Measurements from ENCODE around the gene OMA1.

Gene OMA1

GRCh38 chr1:58454385-58454784 is 92.1 kb downstream of the OMA1 start:
- Histone ChIP-seq H3K9me3 (ENCODE audit: low read length) (no peaks in the 10 kb centered on the region), H3K27me3 (ENCODE audit: control insufficient read depth in 1 of 2, insufficient read depth in 2 of 2, low read length in 2 of 2) (no peaks in the 10 kb centered on the region), H3K36me3 (ENCODE audit: insufficient read depth, low read length) (no peaks in the 10 kb centered on the region), H3K9ac (ENCODE audit: low read length) (no peak overlapping the region), H3K4me3 (ENCODE audit: low read depth in 1 of 2, low read length in 2 of 2) (no peak overlapping the region), H3K4me1 (ENCODE audit: insufficient read depth, low read length) (no peaks in the 10 kb centered on the region), H3K27ac (ENCODE audit: low read depth, low read length) (no peak overlapping the region)

GRCh38 chr1:58451560-58452191 is 94.8 kb downstream of the OMA1 start:
- H3K27me3 ChIP-seq (ENCODE audit: control insufficient read depth in 1 of 2, insufficient read depth in 2 of 2, low read length in 2 of 2): no peaks in the 10 kb centered on the region
- no peak overlapping the region for H3K9ac ChIP-seq (ENCODE audit: low read length)
- H3K27ac ChIP-seq (ENCODE audit: low read depth, low read length): no peak overlapping the region
- H3K9me3 ChIP-seq (ENCODE audit: low read length): no peaks in the 10 kb centered on the region
- H3K4me3 ChIP-seq (ENCODE audit: low read depth in 1 of 2, low read length in 2 of 2): no peak overlapping the region
- H3K36me3 ChIP-seq (ENCODE audit: insufficient read depth, low read length): no peaks in the 10 kb centered on the region
- H3K4me1 ChIP-seq (ENCODE audit: insufficient read depth, low read length): no peaks in the 10 kb centered on the region

- no peak overlapping the region for H3K4me3 ChIP-seq (ENCODE audit: low read depth in 1 of 2, low read length in 2 of 2)
- H3K36me3 ChIP-seq (ENCODE audit: insufficient read depth, low read length): no peaks in the 10 kb centered on the region
- H3K9ac ChIP-seq (ENCODE audit: low read length): no peak overlapping the region
- no peaks in the 10 kb centered on the region for H3K9me3 ChIP-seq (ENCODE audit: low read length)
- H3K4me1 ChIP-seq (ENCODE audit: insufficient read depth, low read length): no peaks in the 10 kb centered on the region
- H3K27ac ChIP-seq (ENCODE audit: low read depth, low read length): no peak overlapping the region
- no peaks in the 10 kb centered on the region for H3K27me3 ChIP-seq (ENCODE audit: control insufficient read depth in 1 of 2, insufficient read depth in 2 of 2, low read length in 2 of 2)
These were observed 98.6 kb downstream of the OMA1 start for GRCh38 chr1:58447886-58448285.

- Histone ChIP-seq H3K9me3 (ENCODE audit: low read length) (no peaks in the 10 kb centered on the region), H3K36me3 (ENCODE audit: insufficient read depth, low read length) (no peaks in the 10 kb centered on the region), H3K27me3 (ENCODE audit: control insufficient read depth in 1 of 2, insufficient read depth in 2 of 2, low read length in 2 of 2) (no peaks in the 10 kb centered on the region), H3K27ac (ENCODE audit: low read depth, low read length) (no peak overlapping the region), H3K9ac (ENCODE audit: low read length) (no peak overlapping the region), H3K4me3 (ENCODE audit: low read depth in 1 of 2, low read length in 2 of 2) (no peak overlapping the region), H3K4me1 (ENCODE audit: insufficient read depth, low read length) (no peaks in the 10 kb centered on the region)
These were observed 99.5 kb downstream of the OMA1 start for GRCh38 chr1:58447042-58447441.

GRCh38 chr1:58446368-58446767 is 100.2 kb downstream of the OMA1 start:
- H3K27me3 ChIP-seq (ENCODE audit: control insufficient read depth in 1 of 2, insufficient read depth in 2 of 2, low read length in 2 of 2): no peaks in the 10 kb centered on the region
- no peaks in the 10 kb centered on the region for H3K36me3 ChIP-seq (ENCODE audit: insufficient read depth, low read length)
- no peak overlapping the region for H3K27ac ChIP-seq (ENCODE audit: low read depth, low read length)
- H3K9me3 ChIP-seq (ENCODE audit: low read length): no peaks in the 10 kb centered on the region
- no peak overlapping the region for H3K4me3 ChIP-seq (ENCODE audit: low read depth in 1 of 2, low read length in 2 of 2)
- H3K4me1 ChIP-seq (ENCODE audit: insufficient read depth, low read length): no peaks in the 10 kb centered on the region
- H3K9ac ChIP-seq (ENCODE audit: low read length): no peak overlapping the region

- no peaks in the 10 kb centered on the region for H3K36me3 ChIP-seq (ENCODE audit: insufficient read depth, low read length)
- no peak overlapping the region for H3K4me3 ChIP-seq (ENCODE audit: low read depth in 1 of 2, low read length in 2 of 2)
- H3K4me1 ChIP-seq (ENCODE audit: insufficient read depth, low read length): no peaks in the 10 kb centered on the region
- no peaks in the 10 kb centered on the region for H3K27me3 ChIP-seq (ENCODE audit: control insufficient read depth in 1 of 2, insufficient read depth in 2 of 2, low read length in 2 of 2)
- H3K9me3 ChIP-seq (ENCODE audit: low read length): no peaks in the 10 kb centered on the region
- no peak overlapping the region for H3K9ac ChIP-seq (ENCODE audit: low read length)
- H3K27ac ChIP-seq (ENCODE audit: low read depth, low read length): no peak overlapping the region
These were observed 102.3 kb downstream of the OMA1 start for GRCh38 chr1:58443986-58444868.

GRCh38 chr1:58442114-58442513 is 104.4 kb downstream of the OMA1 start:
- no peak overlapping the region for H3K27ac ChIP-seq (ENCODE audit: low read depth, low read length)
- H3K27me3 ChIP-seq (ENCODE audit: control insufficient read depth in 1 of 2, insufficient read depth in 2 of 2, low read length in 2 of 2): no peaks in the 10 kb centered on the region
- H3K9me3 ChIP-seq (ENCODE audit: low read length): no peaks in the 10 kb centered on the region
- no peak overlapping the region for H3K9ac ChIP-seq (ENCODE audit: low read length)
- no peaks in the 10 kb centered on the region for H3K36me3 ChIP-seq (ENCODE audit: insufficient read depth, low read length)
- H3K4me1 ChIP-seq (ENCODE audit: insufficient read depth, low read length): no peaks in the 10 kb centered on the region
- H3K4me3 ChIP-seq (ENCODE audit: low read depth in 1 of 2, low read length in 2 of 2): no peak overlapping the region

GRCh38 chr1:58441699-58442098 is 104.8 kb downstream of the OMA1 start:
- no peaks in the 10 kb centered on the region for H3K4me1 ChIP-seq (ENCODE audit: insufficient read depth, low read length)
- H3K9ac ChIP-seq (ENCODE audit: low read length): no peak overlapping the region
- no peaks in the 10 kb centered on the region for H3K36me3 ChIP-seq (ENCODE audit: insufficient read depth, low read length)
- no peaks in the 10 kb centered on the region for H3K9me3 ChIP-seq (ENCODE audit: low read length)
- H3K27ac ChIP-seq (ENCODE audit: low read depth, low read length): no peak overlapping the region
- H3K27me3 ChIP-seq (ENCODE audit: control insufficient read depth in 1 of 2, insufficient read depth in 2 of 2, low read length in 2 of 2): no peaks in the 10 kb centered on the region
- no peak overlapping the region for H3K4me3 ChIP-seq (ENCODE audit: low read depth in 1 of 2, low read length in 2 of 2)

- Histone ChIP-seq H3K27ac (ENCODE audit: low read depth, low read length) (no peak overlapping the region), H3K9ac (ENCODE audit: low read length) (no peak overlapping the region), H3K4me3 (ENCODE audit: low read depth in 1 of 2, low read length in 2 of 2) (no peak overlapping the region), H3K27me3 (ENCODE audit: control insufficient read depth in 1 of 2, insufficient read depth in 2 of 2, low read length in 2 of 2) (no peaks in the 10 kb centered on the region), H3K9me3 (ENCODE audit: low read length) (no peaks in the 10 kb centered on the region), H3K36me3 (ENCODE audit: insufficient read depth, low read length) (no peaks in the 10 kb centered on the region), H3K4me1 (ENCODE audit: insufficient read depth, low read length) (no peaks in the 10 kb centered on the region)
These were observed 105.8 kb downstream of the OMA1 start for GRCh38 chr1:58440696-58441095.

- H3K9me3 ChIP-seq (ENCODE audit: low read length): no peaks in the 10 kb centered on the region
- H3K27ac ChIP-seq (ENCODE audit: low read depth, low read length): no peak overlapping the region
- H3K27me3 ChIP-seq (ENCODE audit: control insufficient read depth in 1 of 2, insufficient read depth in 2 of 2, low read length in 2 of 2): no peaks in the 10 kb centered on the region
- no peak overlapping the region for H3K9ac ChIP-seq (ENCODE audit: low read length)
- no peaks in the 10 kb centered on the region for H3K36me3 ChIP-seq (ENCODE audit: insufficient read depth, low read length)
- H3K4me3 ChIP-seq (ENCODE audit: low read depth in 1 of 2, low read length in 2 of 2): no peak overlapping the region
- no peaks in the 10 kb centered on the region for H3K4me1 ChIP-seq (ENCODE audit: insufficient read depth, low read length)
These were observed 106.6 kb downstream of the OMA1 start for GRCh38 chr1:58439946-58440345.

GRCh38 chr1:58438468-58438867 is 108.1 kb downstream of the OMA1 start:
- no peak overlapping the region for H3K27ac ChIP-seq (ENCODE audit: low read depth, low read length)
- H3K4me1 ChIP-seq (ENCODE audit: insufficient read depth, low read length): no peaks in the 10 kb centered on the region
- no peaks in the 10 kb centered on the region for H3K27me3 ChIP-seq (ENCODE audit: control insufficient read depth in 1 of 2, insufficient read depth in 2 of 2, low read length in 2 of 2)
- H3K36me3 ChIP-seq (ENCODE audit: insufficient read depth, low read length): no peaks in the 10 kb centered on the region
- H3K9me3 ChIP-seq (ENCODE audit: low read length): no peaks in the 10 kb centered on the region
- H3K4me3 ChIP-seq (ENCODE audit: low read depth in 1 of 2, low read length in 2 of 2): no peak overlapping the region
- H3K9ac ChIP-seq (ENCODE audit: low read length): no peak overlapping the region

- no peaks in the 10 kb centered on the region for H3K36me3 ChIP-seq (ENCODE audit: insufficient read depth, low read length)
- H3K9me3 ChIP-seq (ENCODE audit: low read length): no peaks in the 10 kb centered on the region
- no peak overlapping the region for H3K9ac ChIP-seq (ENCODE audit: low read length)
- H3K27me3 ChIP-seq (ENCODE audit: control insufficient read depth in 1 of 2, insufficient read depth in 2 of 2, low read length in 2 of 2): no peaks in the 10 kb centered on the region
- H3K27ac ChIP-seq (ENCODE audit: low read depth, low read length): no peak overlapping the region
- no peaks in the 10 kb centered on the region for H3K4me1 ChIP-seq (ENCODE audit: insufficient read depth, low read length)
- no peak overlapping the region for H3K4me3 ChIP-seq (ENCODE audit: low read depth in 1 of 2, low read length in 2 of 2)
These were observed 108.9 kb downstream of the OMA1 start for GRCh38 chr1:58437623-58438022.

Measured in muscle layer of colon (tissue), 2 donors.